ENCODE results near the gene LYPD5. TPM values are rescaled to one million over a fixed set of nuclear protein-coding genes. Genes with fewer than 3 reads are reported as not detected.

The LYPD5 gene
- total and polyA plus RNA-seq, 2 of the 8 experiments (the other 6 are each of a cell fraction or from before 2014, with no cell fraction given) = 0.74 to 4.3 TPM

- TF ChIP-seq USF2 (IDR thresholded peaks at IDR 0.05; ENCODE audit: low read length) (no peak), KDM4A (IDR thresholded peaks at IDR 0.05; ENCODE audit: low read depth, low read length, severe bottlenecking) (no peak), CREB1 (IDR thresholded peaks at IDR 0.05) (no peak), RFX5 (IDR thresholded peaks at IDR 0.05; ENCODE audit: borderline replicate concordance, low read depth, low read length) (no peak), CHD1 (IDR thresholded peaks at IDR 0.05; ENCODE audit: low read depth, low read length) (no peak), CTBP2 (IDR thresholded peaks at IDR 0.05; ENCODE audit: borderline replicate concordance, insufficient read depth, insufficient read length, low read length) (no peak), RAD21 (IDR thresholded peaks at IDR 0.05 in 1 of 2, conservative IDR thresholded peaks at IDR 0.05 in 1 of 2; ENCODE audit: low read depth in 2 of 2, low read length in 2 of 2) (no peak), EGR1 (IDR thresholded peaks at IDR 0.05; ENCODE audit: borderline replicate concordance, low read depth, low read length) (no peak), BACH1 (IDR thresholded peaks at IDR 0.05; ENCODE audit: low read length) (no peak), RBBP5 (IDR thresholded peaks at IDR 0.05; ENCODE audit: borderline replicate concordance, low read depth, low read length) (no peak)
- TF ChIP-seq, protein P1, sequence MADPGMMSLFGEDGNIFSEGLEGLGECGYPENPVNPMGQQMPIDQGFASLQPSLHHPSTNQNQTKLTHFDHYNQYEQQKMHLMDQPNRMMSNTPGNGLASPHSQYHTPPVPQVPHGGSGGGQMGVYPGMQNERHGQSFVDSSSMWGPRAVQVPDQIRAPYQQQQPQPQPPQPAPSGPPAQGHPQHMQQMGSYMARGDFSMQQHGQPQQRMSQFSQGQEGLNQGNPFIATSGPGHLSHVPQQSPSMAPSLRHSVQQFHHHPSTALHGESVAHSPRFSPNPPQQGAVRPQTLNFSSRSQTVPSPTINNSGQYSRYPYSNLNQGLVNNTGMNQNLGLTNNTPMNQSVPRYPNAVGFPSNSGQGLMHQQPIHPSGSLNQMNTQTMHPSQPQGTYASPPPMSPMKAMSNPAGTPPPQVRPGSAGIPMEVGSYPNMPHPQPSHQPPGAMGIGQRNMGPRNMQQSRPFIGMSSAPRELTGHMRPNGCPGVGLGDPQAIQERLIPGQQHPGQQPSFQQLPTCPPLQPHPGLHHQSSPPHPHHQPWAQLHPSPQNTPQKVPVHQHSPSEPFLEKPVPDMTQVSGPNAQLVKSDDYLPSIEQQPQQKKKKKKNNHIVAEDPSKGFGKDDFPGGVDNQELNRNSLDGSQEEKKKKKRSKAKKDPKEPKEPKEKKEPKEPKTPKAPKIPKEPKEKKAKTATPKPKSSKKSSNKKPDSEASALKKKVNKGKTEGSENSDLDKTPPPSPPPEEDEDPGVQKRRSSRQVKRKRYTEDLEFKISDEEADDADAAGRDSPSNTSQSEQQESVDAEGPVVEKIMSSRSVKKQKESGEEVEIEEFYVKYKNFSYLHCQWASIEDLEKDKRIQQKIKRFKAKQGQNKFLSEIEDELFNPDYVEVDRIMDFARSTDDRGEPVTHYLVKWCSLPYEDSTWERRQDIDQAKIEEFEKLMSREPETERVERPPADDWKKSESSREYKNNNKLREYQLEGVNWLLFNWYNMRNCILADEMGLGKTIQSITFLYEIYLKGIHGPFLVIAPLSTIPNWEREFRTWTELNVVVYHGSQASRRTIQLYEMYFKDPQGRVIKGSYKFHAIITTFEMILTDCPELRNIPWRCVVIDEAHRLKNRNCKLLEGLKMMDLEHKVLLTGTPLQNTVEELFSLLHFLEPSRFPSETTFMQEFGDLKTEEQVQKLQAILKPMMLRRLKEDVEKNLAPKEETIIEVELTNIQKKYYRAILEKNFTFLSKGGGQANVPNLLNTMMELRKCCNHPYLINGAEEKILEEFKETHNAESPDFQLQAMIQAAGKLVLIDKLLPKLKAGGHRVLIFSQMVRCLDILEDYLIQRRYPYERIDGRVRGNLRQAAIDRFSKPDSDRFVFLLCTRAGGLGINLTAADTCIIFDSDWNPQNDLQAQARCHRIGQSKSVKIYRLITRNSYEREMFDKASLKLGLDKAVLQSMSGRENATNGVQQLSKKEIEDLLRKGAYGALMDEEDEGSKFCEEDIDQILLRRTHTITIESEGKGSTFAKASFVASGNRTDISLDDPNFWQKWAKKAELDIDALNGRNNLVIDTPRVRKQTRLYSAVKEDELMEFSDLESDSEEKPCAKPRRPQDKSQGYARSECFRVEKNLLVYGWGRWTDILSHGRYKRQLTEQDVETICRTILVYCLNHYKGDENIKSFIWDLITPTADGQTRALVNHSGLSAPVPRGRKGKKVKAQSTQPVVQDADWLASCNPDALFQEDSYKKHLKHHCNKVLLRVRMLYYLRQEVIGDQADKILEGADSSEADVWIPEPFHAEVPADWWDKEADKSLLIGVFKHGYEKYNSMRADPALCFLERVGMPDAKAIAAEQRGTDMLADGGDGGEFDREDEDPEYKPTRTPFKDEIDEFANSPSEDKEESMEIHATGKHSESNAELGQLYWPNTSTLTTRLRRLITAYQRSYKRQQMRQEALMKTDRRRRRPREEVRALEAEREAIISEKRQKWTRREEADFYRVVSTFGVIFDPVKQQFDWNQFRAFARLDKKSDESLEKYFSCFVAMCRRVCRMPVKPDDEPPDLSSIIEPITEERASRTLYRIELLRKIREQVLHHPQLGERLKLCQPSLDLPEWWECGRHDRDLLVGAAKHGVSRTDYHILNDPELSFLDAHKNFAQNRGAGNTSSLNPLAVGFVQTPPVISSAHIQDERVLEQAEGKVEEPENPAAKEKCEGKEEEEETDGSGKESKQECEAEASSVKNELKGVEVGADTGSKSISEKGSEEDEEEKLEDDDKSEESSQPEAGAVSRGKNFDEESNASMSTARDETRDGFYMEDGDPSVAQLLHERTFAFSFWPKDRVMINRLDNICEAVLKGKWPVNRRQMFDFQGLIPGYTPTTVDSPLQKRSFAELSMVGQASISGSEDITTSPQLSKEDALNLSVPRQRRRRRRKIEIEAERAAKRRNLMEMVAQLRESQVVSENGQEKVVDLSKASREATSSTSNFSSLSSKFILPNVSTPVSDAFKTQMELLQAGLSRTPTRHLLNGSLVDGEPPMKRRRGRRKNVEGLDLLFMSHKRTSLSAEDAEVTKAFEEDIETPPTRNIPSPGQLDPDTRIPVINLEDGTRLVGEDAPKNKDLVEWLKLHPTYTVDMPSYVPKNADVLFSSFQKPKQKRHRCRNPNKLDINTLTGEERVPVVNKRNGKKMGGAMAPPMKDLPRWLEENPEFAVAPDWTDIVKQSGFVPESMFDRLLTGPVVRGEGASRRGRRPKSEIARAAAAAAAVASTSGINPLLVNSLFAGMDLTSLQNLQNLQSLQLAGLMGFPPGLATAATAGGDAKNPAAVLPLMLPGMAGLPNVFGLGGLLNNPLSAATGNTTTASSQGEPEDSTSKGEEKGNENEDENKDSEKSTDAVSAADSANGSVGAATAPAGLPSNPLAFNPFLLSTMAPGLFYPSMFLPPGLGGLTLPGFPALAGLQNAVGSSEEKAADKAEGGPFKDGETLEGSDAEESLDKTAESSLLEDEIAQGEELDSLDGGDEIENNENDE (IDR thresholded peaks at IDR 0.05; ENCODE audit: insufficient replicate concordance, low read length) = no peak
Measured at GRCh38 chr19:43789029-43789428, 13.2 kb downstream of the LYPD5 start (continued).
